HG03520 (cell line): Measurements from ENCODE around the gene DIS3L2.
"Not testable (repeated sequence)": the region's sequence is repeated elsewhere in the genome, so short reads cannot be mapped to it uniquely, and the experiment has no call there.

Experiments used
- ATAC-seq: cut with Tn5 transposase; IDR thresholded peaks from one replicate; pipeline ENCODE4 v1.9.1; 2021; ENCODE audit warnings: mild to moderate bottlenecking, moderate library complexity; ENCODE audit not compliant: unreplicated experiment

The DIS3L2 gene

DNA sequence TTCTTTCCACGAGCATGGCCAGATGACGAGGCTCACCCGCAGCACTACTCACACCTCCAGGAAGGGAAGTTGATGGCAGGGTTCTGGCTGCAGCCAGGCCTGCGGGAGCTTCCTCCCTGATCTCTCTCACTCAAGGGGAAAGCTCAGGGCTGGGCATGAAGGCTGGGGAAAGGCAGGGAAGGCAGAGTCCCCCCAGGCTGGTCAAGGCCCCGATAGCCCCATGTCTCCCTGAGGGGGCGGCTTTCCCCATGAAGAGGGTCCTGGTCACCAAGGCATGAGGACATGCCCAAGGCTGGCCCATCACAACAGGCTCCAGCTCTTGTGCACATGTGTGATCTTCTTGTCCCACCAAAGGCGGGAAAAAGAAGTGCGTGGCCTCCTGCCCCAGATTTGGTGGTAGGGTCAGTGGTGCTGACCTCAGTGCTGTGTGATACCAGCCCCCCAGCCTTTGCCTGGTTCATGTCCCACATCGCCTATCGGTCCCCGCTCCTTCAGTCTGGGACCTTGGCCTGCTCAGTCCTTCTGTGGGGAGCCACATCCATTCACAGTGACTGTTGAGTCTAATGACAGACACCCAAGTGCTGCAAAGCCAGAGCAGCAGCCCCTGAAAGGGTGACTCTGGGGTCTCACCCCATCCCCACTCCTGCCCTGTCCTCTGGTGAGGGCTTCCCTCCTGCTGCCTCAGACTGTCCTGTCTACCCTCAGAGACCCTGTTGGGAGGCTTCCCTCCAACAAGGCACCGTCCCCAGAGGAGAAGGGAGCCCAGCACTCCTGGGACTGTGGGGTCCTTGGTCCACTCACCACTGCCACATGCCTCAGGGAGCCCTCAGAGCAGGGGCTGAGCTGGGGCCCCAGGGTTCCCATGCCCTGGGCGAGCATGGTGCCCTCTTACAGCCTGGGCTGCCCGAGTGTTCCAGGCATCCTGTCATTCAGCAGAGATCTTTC lies 367.3 kb downstream of the DIS3L2 start:
- ATAC-seq: no peak

DNA sequence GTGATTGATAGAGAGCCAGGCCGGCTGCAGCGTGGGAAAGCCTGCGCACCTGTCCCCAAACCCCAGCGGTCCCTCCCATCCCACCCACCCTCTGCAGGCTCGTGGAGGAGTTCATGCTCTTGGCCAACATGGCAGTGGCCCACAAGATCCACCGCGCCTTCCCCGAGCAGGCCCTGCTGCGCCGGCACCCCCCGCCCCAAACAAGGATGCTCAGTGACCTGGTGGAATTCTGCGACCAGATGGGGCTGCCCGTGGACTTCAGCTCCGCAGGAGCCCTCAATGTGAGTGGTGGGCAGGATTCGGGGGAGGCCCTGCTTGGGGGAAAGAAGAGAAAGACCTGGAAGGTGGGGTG lies 368.2 kb downstream of the DIS3L2 start:
- ATAC-seq: no peak

DNA sequence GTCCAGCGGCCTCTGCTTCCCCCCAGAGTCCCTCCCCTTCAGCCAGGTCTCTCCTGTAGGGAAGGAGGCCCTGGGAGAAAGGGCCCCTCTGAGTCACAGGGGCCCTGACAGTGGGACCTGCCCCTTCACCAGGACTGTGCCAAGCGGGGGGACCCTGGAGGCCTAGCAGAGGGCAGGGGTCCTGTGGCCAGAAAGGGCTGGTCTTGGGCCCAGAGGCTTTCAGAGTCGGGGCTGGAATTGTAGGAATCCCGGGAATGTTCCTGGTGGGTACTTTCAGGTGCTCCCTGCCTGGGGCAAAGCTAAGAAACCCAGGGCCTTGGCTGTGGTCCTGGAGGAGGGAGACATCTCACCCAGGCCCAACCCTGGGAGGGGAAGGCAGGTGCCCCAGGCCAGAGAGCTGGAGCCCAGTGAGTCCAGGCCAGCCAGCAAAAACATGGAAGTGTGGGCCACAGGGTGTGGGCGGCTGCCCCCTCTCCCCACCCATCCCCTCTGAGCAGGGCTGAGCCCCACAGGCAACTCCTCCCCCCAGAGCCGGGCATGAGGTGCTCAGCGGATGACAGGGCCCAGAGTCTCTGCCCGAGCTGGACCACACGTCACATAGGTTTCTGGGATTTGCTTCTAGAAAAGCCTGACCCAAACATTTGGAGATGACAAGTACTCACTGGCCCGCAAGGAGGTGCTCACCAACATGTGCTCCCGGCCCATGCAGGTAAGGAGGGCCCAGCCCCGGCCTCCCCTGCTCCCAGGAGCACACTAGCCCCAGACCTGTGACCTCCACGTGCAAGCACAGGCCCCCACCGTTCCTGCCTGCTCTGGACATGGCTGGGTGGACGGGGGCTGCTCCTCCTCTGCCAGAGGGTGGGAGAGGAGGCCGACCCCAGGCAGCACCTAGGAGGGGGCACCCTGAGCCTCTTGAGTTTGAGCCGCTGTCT lies 368.8 kb downstream of the DIS3L2 start:
- ATAC-seq: no peak

DNA sequence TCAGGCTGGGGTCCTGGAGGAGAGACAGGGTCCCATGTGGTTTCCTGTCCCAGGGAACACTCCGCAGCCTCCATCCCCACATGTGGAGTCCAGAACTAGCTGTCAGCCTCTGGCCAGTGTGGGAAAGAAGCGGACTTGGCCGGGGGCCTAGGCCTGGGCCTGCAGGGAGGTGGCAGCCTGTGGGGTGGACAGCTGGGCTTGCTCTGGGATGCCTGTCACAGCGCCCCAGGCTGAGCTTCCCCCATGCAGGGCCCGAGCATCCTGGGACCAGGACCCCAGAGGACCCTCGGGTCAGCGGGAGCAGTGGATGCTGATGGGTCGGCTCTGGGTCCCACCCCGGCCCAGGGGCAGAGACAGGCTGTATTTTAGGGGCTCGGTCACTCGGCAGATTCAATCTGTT lies 369.5 kb downstream of the DIS3L2 start:
- not testable (repeated sequence) for ATAC-seq

DNA sequence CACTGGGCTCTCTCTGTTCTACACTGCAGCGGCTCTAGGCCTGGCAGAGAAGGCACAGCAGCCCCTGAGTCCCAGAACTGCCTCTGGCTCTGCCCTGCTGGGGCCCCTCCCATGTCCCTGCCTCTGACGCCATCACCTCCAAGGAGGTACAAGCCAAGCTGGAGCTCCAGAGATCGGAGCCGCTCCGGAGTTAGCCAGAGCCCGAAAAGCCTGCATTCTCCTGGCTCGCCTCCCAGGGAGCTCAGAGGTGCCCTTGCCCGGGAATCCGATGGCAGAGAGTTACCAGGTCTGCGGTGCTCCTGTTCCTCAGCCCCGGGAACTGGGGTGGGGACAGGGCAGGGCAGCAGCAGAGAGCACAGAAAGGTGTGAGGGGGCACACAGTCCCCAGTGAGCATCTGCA lies 370.1 kb downstream of the DIS3L2 start:
- not testable (repeated sequence) for ATAC-seq

DNA sequence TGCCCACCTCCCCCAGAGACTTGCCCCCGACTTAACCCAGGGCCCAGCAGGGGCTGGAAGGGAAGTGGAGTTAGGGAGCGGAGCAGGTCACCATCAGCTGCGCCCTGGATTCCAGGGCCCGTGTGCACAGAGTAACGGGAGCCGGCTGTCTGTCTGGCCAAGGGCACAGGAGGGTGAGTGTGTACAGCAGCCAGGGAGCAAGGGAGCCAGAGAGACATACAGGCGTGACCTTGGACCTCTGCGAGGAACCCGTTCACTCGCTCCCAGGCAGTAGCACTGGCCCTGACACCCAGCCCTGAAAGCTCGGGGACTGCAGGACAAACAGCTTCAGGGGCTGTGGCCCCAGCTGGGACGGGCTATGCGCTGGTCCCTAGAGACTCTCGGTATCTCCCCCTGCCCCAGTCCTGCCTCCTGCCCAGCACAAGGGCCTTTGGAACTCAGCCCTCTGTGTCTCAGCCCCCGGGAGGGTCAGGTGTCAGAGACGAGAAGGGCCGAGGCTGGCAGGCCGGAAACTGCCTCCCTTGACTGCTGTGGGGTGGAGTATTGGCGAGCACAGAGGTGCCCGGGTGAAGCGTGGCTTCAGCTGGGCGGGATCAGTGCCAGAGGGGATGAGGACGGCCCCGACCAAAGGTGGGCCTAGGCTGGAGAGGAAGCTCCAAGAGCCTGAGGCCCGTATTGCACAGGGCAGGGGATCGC lies 370.9 kb downstream of the DIS3L2 start:
- not testable (repeated sequence) for ATAC-seq

DNA sequence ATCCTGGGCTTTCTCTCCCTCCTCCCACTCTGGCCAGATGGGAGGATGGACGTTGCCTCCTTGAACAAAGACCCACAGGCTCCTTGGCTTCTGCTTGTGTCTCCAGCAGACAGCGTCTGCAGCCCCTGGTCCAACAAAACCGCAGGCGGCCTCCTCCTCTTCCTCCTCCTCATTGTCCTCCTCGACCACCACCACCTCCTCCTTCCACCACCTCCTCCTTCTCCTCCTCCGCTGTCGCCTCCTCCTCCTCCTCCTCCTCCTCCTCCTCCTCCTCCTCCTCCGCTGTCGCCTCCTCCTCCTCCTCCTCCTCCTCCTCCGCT lies 371.4 kb downstream of the DIS3L2 start:
- ATAC-seq: no peak

DNA sequence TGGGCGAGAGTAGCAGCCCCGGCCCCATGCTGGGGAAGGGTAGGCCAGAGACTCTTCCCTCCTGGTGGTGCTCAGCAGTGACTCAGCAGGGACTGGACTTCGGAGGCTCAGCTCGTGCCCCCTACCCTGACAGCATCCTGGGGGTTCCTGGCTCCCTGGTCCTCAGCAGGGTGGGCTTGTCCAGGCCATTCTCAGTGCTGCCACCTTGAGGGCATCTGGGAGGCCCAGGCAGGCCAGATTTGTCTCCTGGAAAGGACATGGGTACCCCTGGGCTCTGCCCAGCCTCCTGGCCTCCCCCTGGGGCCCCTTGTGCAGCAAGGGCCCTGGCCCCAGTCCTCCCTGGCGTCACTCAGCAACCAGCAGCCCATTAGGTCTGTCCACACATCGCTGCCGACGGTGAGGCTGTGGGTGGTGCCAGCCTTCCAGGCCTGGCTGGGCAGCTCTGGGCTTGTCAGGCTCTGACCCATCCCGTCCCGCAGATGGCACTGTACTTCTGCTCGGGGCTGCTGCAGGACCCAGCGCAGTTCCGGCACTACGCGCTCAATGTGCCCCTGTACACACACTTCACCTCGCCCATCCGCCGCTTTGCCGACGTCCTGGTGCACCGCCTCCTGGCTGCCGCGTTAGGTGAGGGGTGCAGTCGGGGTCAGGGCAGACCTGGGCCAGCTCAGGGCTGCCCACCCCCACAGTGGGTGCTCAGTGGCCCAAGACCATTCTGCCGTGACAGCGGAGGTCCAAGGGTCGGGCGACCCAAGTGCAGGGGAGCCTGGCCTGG lies 372.0 kb downstream of the DIS3L2 start:
- no peak for ATAC-seq

DNA sequence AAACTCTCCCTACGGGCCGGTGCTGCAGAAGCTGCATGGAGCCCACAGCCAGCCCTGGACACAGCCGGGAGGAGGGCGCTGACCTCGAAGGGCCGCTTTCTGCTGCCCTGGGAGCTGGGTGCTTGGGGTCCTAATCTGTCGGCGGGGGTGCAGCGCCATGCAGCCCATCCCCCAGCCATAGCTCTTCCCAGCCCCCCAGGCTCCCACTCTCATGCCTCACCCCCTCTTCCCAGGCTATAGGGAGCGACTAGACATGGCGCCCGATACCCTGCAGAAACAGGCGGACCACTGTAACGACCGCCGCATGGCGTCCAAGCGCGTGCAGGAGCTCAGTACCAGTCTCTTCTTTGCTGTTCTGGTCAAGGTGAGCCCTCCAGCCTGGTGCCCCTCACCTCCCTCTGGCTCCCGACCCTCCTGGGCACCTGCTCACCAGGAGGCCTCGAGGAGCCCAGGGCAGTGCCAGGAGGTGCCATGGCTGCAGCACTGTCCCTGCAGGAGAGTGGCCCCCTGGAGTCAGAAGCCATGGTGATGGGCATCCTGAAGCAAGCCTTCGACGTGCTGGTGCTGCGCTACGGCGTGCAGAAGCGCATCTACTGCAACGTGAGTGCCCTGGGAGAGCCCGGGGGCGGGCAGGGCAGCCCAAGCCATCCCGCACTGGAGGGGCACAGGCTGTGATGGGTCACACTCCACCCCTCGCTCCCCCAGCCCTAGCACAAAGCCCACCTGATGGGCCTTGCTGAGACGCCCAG lies 372.8 kb downstream of the DIS3L2 start:
- ATAC-seq: not testable (repeated sequence)

DNA sequence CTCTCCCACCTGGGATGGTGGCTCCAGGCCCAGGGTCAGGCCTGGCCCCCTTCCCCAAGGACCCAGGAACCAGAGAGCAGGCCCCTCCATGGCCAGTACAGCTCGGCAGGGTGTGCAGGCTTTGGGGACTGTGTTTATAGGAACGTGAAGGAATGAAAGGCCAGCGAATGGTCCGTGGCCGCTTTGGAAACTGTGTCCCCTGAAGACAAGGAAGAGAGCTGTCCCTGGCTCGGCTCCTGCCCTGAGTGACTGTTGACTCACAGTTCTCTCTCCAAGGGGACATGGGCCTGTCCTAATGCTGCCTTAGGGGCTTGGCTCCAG lies 373.3 kb downstream of the DIS3L2 start:
- not testable (repeated sequence) for ATAC-seq

DNA sequence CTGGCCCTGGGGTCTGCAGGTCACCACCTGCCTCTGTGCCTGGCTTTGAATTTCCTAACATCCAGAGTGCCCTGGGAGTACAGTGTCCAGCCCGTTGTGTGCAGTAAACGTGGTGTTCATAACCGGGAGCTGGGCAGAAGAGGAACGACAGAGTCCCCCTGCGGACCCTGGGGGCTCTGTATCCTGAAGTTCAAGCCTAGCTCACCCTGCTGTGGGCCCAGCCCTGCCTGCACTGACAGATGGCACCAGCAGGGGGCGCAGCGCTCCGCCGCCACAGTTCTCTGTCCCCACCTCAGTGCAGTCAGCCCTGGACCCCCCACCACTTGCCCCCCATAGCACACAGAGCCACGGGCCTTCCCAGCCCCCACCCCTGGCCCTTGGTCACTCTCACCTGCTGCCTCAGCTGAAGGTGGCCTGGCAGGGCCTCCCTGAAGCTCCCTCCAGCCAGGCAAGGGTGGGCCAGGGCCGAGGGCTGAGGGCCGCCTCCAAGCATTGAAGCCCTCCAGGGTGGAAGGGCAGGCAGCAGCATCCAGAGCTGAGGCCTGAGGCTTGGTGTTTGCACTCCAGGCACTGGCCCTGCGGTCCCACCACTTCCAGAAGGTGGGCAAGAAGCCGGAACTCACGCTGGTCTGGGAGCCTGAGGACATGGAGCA lies 373.8 kb downstream of the DIS3L2 start:
- ATAC-seq: not testable (repeated sequence)

DNA sequence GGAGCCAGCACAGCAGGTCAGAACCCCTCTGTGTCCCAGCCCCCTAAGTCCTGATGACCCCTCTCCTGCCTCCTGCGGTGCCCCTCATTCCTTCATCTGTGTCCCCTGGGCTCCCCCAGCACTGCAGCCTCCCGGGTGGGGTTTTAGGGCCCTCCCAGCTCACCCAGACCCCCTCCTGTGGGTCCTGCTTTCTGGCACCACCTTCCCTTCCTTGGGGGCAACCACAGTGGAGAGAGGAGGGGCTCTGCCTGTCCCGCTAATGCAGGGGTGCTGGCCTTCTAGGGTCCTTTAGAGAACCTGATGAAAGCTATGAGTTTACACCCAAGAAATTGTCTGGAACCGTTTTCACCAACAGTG lies 374.3 kb downstream of the DIS3L2 start:
- no peak for ATAC-seq

DNA sequence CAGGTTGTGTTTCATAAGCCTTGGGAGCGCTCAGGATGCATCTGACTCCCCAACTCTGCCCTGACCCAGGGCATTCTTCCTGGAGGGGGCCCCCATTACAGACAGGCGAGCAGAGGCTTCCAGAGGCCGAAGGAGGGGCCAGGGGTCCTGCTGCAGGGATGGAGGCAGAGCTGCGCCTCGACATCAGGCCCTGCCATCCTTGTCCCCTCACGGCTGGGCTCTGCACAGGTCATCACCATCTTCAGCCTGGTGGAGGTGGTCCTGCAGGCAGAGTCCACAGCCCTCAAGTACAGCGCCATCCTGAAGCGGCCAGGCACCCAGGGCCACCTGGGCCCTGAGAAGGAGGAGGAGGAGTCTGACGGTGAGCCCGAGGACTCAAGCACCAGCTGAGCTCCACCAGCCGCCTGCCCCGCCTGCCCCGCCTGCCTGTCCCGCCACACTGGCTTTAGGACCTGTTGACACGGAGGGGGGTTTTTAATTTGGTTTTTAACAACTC lies 374.8 kb downstream of the DIS3L2 start:
- no peak for ATAC-seq

DNA sequence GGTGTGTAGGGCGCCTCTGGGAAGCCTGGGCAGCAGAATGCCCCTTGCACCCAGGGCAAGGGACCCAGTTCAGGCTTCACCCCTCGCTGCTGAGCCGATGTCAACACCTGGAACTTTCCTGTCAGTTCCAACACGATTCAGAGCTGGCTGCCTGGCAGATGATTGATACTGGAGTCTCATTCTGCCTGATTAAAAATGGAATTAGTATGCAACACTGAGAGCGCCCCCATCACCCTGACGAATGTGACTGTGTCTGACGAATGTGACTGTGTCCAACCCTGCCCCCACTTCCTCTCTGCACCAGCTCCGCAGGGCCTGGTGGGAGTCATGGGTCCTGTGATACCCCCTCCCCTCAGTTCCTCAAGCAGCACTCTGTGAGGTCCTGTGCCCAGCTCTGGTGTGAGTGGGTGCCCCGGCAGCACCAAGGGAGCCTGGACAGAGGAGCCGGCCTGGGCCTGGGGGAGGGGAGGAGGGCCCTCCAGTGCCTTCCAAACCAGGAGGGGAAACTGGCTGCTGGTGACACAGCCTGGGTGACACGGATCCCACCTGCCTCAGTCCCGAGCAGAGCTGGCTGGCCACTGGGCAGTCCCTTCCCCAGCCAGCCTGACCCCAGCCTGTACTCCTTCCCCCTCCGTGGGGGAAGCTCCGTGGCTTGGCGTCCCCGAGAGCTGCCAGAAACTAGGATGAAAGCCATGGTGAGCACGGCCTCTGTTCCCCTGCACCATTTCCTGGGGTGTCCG lies 375.6 kb downstream of the DIS3L2 start:
- no peak for ATAC-seq

DNA sequence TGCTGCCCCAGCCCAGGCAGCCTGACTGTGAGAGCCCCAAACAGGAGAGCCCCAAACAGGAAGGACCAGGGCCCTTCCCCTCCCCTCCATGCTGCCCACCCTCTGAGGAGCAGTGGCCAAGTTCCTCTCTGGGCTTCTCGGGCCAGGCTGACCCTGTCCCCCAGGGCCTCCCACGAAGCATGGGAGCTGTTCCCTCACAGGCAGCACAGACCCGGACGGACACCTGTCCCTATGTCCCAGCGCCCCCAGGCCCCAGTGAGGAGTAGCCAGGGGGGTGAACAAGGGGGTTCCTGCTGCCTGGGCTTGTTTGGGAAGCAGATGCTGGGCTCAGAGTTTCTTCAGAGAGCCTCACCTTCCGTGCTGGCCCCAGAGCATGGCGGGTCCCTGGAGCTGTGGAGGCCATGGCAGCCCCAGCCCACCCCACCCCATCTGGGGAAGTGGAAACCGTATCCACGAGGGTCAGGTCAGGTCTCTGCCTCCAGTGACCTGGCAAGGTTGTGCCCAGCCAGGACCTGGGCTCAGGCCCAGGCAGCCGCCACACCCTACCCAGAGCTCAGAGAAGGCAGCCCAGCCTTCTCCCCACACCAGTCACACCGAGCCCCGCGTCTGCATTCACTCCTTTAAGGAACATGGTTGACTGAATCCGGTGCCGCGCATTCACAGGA lies 376.7 kb downstream of the DIS3L2 start:
- not testable (repeated sequence) for ATAC-seq

DNA sequence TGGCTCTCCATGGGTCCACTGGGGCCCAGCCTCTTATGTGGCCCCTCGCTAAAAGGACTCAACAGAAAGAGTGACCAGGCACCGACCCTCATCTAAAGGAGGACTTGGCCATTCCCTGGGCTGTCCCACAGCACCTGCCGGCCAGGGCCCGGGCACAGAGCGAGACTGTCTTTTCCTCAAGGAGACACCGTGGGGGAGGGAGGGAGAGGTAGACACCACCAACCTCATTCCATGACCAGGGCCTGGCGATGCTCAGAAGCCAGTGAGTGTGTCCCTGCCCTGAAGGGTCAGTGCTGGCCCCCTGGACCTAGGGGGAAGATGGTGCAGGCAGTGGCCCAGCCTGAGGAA lies 377.2 kb downstream of the DIS3L2 start:
- no peak for ATAC-seq

DNA sequence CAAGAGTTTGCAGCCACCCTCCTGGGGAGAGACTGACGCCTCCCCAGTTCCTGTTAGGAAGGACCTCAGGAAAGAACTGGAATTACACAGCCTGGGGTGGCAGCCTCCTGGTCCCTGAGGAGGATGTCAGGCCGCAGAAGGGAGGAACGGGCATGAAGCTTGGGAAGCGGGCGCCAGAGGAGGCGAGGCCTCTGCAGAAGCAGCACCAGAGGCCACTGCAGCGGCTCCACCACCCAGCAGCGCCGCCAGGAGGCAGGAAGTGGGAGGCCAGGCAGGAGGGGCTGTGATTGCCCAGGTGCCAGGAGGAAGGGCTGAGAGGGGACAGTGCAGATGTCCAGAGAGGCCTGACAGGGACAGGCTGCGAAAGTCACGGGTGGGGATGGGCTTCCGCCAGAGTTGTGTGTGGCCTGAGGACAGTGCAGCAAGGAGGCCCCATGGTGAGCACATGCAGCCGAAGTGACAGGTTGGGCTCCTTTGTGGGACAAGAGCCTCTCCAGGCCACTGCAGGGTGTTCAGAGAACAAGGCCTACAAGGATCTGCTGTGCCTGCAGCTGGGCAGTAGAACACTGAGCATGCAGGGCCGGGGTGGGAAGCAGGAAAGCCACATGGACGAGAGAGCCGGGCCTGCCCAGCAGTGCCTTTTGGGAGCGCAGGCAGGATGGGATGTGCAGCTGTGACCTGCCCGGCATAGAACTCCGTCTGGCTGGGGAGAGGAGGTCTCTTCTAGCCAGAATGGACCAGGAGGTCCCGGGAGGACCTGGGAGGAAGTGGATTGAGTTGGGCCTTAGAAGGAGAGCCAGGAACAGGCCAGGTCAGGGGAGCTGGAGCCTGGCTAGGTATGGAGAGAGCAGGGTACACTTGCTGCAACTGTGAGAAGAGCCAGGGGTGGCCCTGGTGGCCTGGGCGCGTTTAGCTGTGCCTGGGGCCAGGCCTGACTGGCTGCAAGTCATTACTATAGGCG lies 377.9 kb downstream of the DIS3L2 start:
- no peak for ATAC-seq
